GM12878 (cell line): Measurements from ENCODE around the gene DHRS4. TPM values are rescaled to one million over a fixed set of nuclear protein-coding genes. Genes with fewer than 3 reads are reported as not detected.

Experiments used
- EED ChIP-seq: sonication (generic); IDR thresholded peaks from 2 replicates; pipeline ENCODE4 v1.6.1; 2016; ENCODE audit warnings: antibody characterized with exemption, low read depth
- SREBF2 ChIP-seq: IDR thresholded peaks from 2 replicates; pipeline ENCODE4 v1.6.1; 2012; ENCODE audit warnings: mild to moderate bottlenecking, low read length
- polyA plus RNA-seq, 11 experiments: library from polyadenylated mRNA; depleted of rRNA in 4 of 11; unstranded in 6 of 11; stranded (reverse) in 5 of 11; fragments of >200 nt; fragmentation: Nextera tagmentation in 4 of 11; fragmentation: Illumina TruSeq in 1 of 11; extraction: Ambion mirVana in 4 of 11; extraction: Trizol in 1 of 11; gene quantifications; 1 replicate in 1 of 11; 2 replicates in 10 of 11; pipeline versions ENCODE4 v1.2.1 to v1.2.3, GENCODE V29; 2011 to 2016; ENCODE audit warnings: inconsistent platforms in 2 of 11, missing spikeins in 2 of 11, low read depth in 1 of 11
- total RNA-seq, 4 experiments: library from RNA; depleted of rRNA in 3 of 4; stranded (reverse); fragments of >200 nt in 3 of 4; fragmentation: Illumina TruSeq in 1 of 4; extraction: Trizol in 1 of 4; gene quantifications; 2 replicates each; pipeline versions ENCODE4 v1.2.1 to v1.2.3, GENCODE V29; 2013 to 2021
- TF ChIP-seq, protein P1 (sequence below): fragments of 450-650 bp; formaldehyde crosslinking; IDR thresholded peaks from 2 replicates; pipeline ENCODE4 v1.4.0; 2020; ENCODE audit warnings: mild to moderate bottlenecking, moderate library complexity
- TF ChIP-seq, protein P2 (sequence below): fragments of 450-650 bp; IDR thresholded peaks from 2 replicates; pipeline ENCODE4 v1.6.1; 2017; ENCODE audit warnings: antibody characterized with exemption, mild to moderate bottlenecking, moderate library complexity

The DHRS4 gene
- total and polyA plus RNA-seq, 10 of the 15 experiments (the other 5 are each of a cell fraction or from before 2014, with no cell fraction given): 2.4 to 38.1 (median 22.2) TPM

DNA sequence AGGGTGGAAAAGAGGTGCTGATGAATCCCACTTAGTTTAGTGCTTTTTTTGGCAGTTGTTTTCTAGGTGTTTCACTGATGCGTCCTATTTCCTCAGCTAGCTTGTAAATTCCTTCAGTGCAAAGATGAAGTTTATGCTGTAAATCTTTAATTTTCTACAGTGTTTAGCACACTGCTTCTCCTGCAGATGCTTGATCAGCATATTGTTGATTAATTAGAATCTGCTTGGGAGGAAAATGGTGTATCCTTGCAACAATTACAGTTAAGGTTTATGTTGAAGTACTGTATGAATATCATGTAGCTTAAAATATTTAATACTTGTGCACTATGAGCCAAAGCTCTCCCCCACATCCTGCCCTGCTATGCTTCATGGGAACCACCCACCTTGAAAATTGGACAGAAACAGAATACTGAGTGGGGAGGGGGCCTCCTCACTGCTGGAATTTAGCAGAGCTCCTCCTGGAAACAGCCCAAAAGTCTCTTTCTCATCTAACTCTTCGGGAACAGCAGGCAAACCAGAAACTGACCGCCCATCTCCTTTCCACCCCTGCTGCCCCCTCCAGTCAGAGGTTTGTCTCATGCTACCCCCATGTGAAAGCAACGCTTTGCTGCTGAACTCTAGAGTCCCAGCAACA, 20.3 kb upstream of the DHRS4 start (continued):
- TF ChIP-seq, protein P1, sequence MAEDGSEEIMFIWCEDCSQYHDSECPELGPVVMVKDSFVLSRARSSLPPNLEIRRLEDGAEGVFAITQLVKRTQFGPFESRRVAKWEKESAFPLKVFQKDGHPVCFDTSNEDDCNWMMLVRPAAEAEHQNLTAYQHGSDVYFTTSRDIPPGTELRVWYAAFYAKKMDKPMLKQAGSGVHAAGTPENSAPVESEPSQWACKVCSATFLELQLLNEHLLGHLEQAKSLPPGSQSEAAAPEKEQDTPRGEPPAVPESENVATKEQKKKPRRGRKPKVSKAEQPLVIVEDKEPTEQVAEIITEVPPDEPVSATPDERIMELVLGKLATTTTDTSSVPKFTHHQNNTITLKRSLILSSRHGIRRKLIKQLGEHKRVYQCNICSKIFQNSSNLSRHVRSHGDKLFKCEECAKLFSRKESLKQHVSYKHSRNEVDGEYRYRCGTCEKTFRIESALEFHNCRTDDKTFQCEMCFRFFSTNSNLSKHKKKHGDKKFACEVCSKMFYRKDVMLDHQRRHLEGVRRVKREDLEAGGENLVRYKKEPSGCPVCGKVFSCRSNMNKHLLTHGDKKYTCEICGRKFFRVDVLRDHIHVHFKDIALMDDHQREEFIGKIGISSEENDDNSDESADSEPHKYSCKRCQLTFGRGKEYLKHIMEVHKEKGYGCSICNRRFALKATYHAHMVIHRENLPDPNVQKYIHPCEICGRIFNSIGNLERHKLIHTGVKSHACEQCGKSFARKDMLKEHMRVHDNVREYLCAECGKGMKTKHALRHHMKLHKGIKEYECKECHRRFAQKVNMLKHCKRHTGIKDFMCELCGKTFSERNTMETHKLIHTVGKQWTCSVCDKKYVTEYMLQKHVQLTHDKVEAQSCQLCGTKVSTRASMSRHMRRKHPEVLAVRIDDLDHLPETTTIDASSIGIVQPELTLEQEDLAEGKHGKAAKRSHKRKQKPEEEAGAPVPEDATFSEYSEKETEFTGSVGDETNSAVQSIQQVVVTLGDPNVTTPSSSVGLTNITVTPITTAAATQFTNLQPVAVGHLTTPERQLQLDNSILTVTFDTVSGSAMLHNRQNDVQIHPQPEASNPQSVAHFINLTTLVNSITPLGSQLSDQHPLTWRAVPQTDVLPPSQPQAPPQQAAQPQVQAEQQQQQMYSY (CRISPR knock-in tag): no peak
- TF ChIP-seq, protein P2, sequence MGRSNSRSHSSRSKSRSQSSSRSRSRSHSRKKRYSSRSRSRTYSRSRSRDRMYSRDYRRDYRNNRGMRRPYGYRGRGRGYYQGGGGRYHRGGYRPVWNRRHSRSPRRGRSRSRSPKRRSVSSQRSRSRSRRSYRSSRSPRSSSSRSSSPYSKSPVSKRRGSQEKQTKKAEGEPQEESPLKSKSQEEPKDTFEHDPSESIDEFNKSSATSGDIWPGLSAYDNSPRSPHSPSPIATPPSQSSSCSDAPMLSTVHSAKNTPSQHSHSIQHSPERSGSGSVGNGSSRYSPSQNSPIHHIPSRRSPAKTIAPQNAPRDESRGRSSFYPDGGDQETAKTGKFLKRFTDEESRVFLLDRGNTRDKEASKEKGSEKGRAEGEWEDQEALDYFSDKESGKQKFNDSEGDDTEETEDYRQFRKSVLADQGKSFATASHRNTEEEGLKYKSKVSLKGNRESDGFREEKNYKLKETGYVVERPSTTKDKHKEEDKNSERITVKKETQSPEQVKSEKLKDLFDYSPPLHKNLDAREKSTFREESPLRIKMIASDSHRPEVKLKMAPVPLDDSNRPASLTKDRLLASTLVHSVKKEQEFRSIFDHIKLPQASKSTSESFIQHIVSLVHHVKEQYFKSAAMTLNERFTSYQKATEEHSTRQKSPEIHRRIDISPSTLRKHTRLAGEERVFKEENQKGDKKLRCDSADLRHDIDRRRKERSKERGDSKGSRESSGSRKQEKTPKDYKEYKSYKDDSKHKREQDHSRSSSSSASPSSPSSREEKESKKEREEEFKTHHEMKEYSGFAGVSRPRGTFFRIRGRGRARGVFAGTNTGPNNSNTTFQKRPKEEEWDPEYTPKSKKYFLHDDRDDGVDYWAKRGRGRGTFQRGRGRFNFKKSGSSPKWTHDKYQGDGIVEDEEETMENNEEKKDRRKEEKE: no peak
- TF ChIP-seq SREBF2 (no peak), EED (no peak)
- TF ChIP-seq, all 136 proteins: peak for 0
